ENCODE measurements around the gene HID1.

The HID1 gene

DNA sequence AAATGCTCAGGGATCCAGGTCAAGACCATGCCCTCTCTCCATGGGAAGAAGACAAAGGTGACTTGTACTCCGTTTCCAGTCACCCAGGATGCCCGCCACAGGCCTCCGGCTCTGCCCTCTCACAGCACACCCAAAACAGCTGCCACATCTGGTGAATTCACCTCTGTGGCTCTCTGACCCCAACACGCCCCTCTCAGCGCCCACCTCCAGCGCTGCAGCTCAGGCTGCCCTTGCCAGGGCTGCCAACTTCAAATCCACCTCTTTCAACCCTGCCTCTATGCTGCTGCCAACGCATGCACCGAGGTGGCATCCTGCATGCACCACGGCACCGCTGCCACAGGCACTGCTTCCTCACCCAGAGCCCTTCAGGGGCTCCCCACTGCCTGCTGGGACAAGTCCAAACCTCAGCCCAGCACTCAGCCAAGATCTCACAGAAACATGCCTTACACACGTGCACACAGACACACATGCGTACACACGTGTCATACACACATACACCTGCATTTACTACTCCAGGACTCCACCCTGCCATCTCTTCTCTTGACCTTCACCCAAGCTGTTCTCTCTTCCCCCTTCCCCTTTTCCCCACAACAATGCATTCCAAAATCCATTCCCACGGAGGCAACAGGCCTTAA is 7.5 kb downstream of the HID1 start:
- DNase-seq: no peak

- DNase-seq: no peak
Observed at GRCh38 chr17:74964246-74964761, 8.3 kb downstream of the HID1 start.

- no peak for DNase-seq
Observed at GRCh38 chr17:74963656-74964055, 8.9 kb downstream of the HID1 start.

GRCh38 chr17:74962622-74963394 is 9.8 kb downstream of the HID1 start:
- DNase-seq: no peak

GRCh38 chr17:74961657-74962350 is 10.8 kb downstream of the HID1 start:
- DNase-seq: peak; percentile 84

DNA sequence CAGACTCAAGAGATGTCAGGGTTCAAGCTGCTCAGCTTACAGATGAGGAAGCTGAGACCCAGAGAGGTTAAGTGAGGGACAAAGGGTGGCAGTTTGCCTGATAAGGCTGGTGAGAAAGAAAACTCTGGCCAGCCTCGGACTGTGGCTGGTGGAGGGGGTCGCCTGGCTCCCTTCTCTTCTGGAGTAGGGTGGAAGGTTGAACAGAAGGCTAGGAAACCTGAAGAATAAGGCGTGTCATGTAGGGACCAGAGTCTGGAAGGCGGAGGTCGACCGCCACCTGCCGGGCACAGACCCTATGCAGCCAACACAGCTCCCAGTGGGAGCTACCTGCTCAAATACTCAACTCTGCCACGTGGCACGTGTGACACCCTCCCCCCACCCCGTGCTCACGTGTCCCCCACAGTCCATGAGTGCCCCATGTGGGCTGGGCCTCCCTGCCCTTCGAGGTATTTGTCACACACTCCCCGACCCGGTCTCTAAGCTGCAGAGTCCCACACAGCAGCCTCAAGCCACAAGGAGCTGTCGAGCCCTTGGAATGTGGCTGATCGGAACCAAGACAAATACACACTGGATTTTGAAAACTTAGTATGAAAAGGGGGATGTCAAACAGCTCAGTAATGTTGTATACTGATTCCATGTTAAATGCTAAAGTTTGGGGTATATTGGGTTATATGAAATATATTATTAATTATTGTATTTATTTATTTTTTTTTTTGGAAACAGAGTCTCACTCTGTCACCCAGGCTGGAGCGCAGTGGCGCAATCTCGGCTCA is 11.8 kb downstream of the HID1 start:
- no peak for DNase-seq

GRCh38 chr17:74959826-74960515 is 12.6 kb downstream of the HID1 start:
- no peak for DNase-seq

GRCh38 chr17:74957935-74958740 is 14.4 kb downstream of the HID1 start:
- peak; percentile 64 for DNase-seq

- DNase-seq: no peak
Observed at GRCh38 chr17:74956093-74956492, 16.5 kb downstream of the HID1 start.

GRCh38 chr17:74954665-74955421 is 17.7 kb downstream of the HID1 start:
- no peak for DNase-seq

DNA sequence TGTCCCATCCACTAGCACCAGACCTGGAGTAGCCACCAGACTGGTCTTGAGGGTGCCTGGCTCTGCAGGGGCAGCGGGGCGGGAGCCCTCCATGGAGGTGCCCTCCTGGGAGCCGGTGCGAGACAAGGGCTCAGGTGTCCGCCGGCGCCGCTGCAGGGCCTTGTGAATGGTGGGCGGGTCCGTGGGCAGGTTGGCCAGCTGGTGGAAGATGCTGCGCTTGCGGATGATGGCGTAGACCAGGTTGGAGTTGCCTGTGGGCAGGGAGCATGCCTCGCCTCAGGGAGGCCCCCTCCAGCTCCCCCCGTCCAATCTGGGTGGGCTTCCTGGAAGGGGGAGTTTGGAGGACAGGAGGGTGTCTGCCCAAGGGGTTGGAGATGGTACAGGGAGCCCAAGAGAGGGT is 18.4 kb downstream of the HID1 start:
- no peak for DNase-seq

DNA sequence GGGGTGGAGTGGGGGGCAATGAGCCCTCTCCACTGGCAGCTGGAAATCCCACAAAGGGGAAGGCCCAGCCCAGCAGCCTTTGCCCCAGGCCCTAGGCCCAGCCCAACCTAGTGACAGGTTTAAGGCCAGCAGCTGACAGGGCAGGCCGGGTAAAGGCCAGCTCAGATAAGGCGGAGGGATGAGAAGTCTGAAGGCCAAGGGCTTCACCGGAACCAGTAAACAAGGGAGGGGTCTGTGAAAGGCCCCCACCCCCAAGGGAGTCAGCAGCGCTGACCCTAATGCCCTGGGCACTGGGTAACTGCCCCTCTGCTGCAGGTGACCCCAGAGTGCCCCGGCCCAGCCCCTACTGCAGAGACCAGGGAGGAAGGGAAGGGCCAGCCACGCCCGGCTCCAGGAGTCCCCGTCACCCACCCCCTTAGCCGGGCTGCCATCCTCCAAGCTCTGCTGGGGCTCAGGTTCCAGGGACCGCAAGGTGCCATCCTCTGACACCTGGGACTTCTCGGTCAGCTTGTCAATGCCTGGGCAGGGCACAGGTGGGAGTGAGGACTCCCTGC is 19.3 kb downstream of the HID1 start:
- no peak for DNase-seq

GRCh38 chr17:74952431-74953133 is 20.0 kb downstream of the HID1 start:
- DNase-seq: no peak

DNA sequence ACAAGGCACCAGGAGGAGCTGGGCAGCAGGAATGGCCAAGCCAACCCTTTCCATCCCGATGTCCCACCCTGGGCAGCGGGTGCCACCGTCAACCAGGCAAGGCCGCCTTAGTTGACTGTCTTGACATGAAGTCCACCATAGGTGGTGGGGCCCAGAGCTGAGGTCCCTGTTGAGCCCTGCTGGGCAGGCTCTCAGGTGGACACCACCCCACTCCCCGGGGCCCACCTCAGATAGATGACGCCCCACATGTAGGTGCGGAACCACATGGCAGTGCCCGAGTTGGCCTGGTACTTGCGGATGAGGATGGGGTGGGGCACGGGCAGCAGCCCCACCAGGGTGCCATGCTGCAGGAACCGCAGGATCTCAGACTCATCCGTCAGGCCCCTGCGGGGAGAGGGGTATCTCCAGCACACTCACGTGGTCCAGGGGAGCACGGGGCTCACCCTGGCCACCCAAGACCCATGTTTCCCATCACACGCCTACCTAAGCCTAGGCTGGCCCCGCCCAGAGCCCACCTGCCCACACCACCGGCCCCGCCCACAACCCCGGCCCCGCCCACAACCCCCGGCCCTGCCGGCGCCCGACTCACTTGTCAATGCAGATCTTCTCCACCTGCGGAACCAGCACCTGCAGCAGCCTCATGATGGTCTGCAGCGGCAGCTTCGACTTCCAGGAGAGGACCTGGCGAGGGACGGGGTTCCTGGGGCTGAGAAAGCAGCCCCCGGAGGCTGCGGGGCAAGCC is 20.7 kb downstream of the HID1 start:
- no peak for DNase-seq

DNA sequence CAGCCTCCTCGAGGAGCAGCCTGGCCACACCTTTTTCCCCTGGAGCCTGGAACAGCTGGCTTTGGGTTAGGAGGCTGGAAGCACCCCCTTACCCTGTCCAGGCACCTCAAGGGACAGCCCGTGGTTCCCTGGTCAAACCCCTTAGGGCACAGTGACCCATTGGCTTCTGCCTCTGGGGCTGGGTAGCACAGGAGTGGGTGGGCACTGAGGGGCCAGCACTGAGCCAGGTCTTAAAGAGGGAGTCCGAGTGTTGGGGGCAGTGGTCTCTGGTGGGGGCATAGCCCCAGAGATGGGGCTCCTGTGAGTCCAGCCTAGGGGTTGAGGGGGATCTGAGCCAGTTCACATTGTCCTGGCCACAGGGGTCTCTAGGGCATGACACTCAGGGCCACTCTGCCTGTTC is 21.5 kb downstream of the HID1 start:
- DNase-seq: no peak

DNA sequence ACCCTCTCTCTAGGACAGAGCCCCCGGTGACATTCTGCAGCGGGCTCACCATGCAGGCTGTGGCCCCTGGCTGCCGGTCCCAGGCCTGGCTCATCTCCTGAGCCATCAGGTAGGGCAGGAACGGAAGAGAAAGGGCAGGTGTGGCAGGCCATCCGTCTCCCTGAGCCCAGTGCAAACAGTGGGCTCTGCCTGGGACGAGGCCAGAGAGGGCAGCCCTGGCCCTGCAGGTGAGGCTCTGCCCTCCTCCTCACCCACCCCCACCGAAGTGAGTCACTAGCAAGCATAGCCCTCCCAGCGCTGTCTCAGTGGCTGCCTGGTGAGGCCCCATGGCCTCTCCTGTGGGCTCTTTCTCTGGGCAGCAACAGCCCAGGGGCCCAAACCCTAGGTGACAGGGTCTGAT is 22.4 kb downstream of the HID1 start:
- peak; percentile 95 for DNase-seq

DNA sequence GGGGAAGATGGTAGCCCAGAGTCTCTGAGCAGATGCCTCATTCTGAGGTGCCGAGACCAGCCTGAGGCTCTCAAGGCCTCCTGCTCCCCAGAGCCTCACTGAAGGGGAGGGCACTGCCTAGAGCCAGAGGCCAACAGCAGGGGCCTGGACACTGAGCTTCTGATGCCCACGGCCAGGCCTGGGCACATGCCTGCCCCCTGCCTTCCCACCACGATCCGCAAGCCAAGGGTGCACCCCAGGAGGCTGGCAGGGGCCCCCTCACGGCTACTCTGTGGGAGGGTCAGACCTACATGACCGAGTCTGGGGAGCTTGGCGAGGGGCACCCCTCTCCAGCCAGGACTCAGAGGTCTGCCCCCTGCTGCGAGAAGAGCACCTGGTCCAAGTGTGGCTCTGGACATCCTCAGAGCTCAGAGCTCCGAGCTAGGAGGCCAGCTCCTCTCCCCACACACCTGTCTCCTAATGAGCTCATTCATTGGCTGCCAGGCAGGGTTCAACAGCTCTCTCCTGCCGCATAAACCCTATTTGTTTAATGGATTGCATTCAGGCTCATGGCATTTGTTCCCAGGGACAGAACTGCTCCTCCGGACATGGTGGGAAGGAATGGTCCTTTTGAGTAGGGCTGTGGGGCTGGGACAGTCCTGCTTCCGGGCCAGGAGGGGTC is 23.0 kb downstream of the HID1 start:
- DNase-seq: peak; percentile 90

GRCh38 chr17:74947041-74947754 is 25.4 kb downstream of the HID1 start:
- no peak for DNase-seq

Data from NCI-H774 (cell line).